ENCODE data around the gene ZNF385C.

ZNF385C gene

GRCh38 chr17:41982026-41982760 is 116.1 kb downstream of the ZNF385C start:
- no peak for DNase-seq

DNA sequence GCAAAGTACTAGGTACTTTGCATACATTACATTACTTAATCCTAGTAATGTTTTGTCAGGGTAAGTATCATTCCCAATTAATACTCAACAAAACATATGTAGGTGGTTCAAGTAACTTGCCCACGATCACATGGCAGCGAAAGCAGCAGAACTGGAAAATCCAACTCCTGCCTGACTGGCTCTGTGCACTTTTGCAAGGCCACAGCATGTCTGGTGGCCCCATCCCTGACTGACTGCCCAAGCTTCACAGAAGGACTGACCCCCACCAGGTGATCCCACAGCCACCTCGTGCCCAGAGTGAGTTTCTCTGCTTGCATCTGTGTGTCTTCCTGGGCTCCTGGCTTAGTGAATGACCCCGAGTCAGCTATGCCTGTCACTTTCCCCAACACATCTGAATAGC is 120.3 kb downstream of the ZNF385C start:
- DNase-seq, result no peak

DNA sequence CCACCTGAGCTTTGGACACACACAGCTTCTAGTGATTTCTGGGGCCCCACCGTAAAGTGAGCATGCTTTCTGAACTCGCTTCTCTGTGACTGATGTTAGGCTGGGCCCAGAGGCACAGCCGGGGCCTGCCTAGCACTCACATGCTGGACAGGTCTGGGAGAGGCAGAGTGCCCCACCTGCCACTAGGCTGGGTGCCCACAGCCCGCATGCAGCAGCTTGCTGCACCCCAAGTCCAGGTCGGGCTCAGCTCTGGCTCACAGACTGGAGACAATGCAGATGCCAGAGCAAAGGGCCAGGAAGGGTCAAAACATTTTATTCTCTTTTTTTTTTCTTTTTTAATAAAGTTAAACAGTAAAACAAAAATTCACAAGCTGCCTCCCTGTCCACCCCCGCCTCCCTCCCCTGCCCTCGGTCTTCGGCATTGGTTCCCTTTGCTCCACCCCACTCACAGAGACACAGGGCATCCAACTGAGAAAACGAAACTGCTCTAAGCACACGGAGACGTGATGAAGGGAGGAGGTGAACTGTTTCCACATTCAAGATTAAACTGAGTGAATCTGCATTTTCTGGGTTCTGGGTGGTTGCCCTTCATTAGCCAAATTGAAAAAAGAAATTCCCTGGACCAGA is 122.0 kb downstream of the ZNF385C start:
- no peak for DNase-seq
